GM10248 (cell line): Measurements from ENCODE around the gene ZBED1.
"Not testable (repeated sequence)": the region's sequence is repeated elsewhere in the genome, so short reads cannot be mapped to it uniquely, and the experiment has no call there.

ENCODE experiments used
- CTCF ChIA-PET: fragments of 300-600 bp; sonication (Branson Sonifier 250); formaldehyde crosslinking; extraction: SDS; loops from one replicate; lab custom pipeline; 2021; ENCODE audit warnings: antibody characterized with exemption; lab: Yijun Ruan, JAX
- POLR2A ChIA-PET: fragments of 350-650 bp; sonication (Branson Sonifier 250); formaldehyde crosslinking; extraction: SDS; loops from one replicate; lab custom pipeline; 2020; ENCODE audit warnings: antibody characterized with exemption; lab: Yijun Ruan, JAX
- DNase-seq: peaks from one replicate; pipeline ENCODE4 v3.0.0; 2012; ENCODE audit errors: extremely low spot score
- TF ChIP-seq, protein P1 (sequence below): IDR thresholded peaks from 2 replicates; pipeline ENCODE4 v1.5.1; 2012; ENCODE audit warnings: mild to moderate bottlenecking, low read depth; ENCODE audit errors: extremely low read depth, missing control alignments, control extremely low read depth

Gene ZBED1

DNA sequence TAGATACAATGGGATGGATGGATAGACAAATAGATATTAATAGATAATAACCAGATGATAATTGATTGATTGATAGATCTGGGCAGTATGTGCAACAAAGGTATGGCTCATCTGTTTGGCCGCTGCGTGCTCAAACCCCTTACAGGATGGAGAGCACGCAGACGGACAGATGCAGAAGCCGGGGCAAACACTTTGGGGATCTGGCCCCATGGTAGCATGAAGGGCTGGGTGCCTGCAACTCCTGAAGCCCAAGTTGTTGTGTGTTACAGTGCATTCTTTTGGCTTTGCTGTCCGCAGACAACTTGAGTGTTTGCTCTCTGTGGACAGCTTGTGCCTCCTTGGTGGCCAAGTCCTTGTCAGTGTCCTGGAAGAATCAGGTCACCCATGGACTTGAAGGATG, 10.6 kb upstream of the ZBED1 start:
- TF ChIP-seq, protein P1, sequence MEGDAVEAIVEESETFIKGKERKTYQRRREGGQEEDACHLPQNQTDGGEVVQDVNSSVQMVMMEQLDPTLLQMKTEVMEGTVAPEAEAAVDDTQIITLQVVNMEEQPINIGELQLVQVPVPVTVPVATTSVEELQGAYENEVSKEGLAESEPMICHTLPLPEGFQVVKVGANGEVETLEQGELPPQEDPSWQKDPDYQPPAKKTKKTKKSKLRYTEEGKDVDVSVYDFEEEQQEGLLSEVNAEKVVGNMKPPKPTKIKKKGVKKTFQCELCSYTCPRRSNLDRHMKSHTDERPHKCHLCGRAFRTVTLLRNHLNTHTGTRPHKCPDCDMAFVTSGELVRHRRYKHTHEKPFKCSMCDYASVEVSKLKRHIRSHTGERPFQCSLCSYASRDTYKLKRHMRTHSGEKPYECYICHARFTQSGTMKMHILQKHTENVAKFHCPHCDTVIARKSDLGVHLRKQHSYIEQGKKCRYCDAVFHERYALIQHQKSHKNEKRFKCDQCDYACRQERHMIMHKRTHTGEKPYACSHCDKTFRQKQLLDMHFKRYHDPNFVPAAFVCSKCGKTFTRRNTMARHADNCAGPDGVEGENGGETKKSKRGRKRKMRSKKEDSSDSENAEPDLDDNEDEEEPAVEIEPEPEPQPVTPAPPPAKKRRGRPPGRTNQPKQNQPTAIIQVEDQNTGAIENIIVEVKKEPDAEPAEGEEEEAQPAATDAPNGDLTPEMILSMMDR: no peak
- CTCF ChIA-PET: no interaction called here
- POLR2A ChIA-PET: no interaction called here
- DNase-seq: no peak

DNA sequence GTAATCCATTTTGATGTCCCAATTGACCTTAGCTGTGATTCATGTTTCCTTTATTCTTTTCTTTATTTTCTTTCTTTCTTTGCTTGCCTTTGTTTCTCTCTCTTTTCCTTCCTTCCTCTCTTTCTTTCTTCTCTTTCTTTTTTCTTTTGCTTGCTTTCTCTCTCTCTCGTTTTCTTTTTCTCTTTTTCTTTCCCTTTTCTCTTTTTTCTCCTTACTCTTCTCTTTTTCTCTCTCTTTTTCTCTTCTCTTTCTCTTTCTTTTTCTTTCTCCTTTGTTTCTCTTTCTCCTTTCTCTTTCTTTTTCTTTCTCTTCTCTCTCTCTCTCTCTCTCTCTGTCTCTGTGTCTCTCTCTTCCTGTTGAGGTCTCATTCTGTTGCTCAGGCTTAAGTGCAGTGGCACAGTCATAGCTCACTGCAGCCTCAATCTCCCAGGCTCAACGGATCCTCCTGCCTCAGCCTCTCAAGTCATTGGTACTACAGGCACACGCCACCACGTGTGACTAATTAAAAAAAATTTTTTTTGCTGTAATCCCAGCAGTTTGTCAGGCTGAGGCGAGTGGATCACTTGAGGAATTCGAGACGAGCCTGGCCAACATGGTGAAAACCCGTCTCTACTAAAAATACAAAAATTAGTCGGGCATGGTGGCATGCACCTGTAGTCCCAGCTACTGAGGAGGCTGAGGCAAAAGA, 8.0 kb upstream of the ZBED1 start:
- ChIA-PET POLR2A (no interaction called here), CTCF (no interaction called here)
- TF ChIP-seq, protein P1: no peak
- no peak for DNase-seq

DNA sequence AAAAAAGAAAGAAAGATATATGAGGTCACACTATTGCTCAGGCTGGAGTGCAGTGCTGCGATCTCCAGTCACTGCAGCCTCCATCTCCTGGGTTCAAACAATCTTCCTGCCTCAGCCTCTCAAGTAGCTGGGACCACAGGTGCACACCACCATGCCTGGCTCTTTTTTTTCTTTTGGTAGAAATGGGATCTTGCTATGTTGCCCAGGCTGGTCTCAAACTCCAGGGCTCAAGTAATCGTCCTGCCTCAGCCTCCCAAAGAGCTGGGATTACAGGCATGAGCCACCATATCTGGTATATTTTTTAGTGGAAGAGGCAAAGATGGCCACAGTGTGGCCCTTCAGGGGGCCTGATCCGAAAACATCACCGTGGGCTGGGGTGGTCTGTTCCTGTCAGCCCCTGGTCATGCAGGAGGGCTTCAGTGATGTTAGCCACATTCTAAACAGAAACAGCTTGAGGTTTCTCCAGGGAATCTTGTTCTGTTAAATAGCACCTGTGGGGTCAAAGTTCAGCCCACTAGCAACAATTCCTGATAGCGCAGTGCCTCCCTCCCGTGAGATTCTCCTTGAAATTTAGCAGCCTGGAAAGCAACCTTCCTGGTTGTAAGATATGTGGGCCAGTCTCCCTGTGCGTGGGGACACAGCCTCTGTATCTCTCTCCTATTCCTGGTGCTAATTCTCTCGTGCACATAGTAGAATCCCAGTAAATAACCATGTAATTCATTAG, 7.3 kb upstream of the ZBED1 start:
- CTCF ChIA-PET: no interaction called here
- no peak for DNase-seq
- TF ChIP-seq, protein P1: no peak
- POLR2A ChIA-PET: no interaction called here

DNA sequence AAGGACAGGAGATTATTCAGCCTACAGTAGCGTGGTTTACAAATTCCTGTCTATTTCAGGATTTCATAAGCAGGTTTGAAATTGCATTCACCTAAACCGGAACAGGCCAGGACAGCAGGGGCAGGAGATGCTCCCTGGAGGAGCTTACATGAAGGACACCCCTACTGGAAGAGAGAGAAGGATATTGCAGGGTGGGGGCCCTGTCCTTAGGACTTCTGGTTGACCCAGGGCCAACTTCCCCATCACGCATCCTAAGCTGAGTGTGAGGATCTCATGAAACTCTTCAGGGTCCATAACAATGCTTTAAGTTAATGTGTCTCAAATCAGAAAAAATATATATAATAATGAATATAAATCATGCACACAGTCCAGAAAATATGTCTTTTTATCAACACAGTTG, 6.4 kb upstream of the ZBED1 start:
- CTCF ChIA-PET: no interaction called here
- DNase-seq: no peak
- TF ChIP-seq, protein P1: no peak
- POLR2A ChIA-PET: no interaction called here

DNA sequence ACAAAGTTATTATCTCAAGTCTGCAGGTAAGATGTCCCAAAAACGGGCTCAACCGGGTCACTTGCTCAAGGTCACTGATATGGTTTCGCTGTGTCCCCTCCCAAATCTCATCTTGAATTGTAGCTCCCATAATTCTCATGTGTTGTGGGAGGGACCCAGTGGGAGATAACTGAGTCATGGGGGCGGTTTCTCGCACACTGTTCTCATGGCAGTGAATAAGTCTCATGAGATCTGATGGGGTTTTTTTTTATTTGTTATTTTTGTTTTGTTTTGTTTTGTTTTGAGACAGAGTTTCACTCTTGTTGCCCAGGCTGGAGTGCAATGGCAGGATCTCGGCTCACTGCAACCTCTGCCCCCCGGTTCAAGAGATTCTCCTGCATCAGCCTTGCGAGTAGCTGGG, 4.6 kb upstream of the ZBED1 start:
- POLR2A ChIA-PET, DNase-seq, CTCF ChIA-PET: not testable (repeated sequence)

DNA sequence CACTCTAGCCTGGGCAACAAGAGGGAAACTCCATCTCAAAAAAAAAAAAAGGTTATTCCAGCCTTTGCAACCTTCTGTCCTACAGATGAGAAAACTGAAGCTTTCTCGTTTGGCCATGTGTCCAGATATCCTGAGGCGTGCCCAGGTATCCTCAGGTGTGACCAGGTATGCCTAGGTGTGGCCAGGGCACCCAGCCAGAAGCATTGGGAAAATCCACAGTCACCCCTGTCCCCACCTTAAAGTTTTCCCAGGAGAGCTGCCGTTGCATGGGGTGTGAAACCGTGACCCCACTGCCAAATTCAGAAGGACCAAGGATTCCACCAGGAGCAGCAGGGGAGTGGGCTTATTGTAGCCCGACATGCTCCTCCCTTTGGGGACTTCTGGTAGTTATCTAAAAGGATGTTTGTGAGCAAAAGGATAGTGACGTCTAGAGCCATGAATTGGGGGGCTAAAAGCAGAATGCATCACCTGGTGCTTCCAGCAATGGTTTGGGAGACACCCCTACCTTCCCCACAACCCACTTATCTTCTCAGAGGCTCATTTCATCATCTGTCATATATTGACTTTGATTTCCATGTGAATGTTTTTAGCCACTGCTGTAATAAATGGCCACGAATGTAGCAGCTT, 4.0 kb upstream of the ZBED1 start:
- TF ChIP-seq, protein P1: no peak
- DNase-seq: no peak
- CTCF ChIA-PET: no interaction called here
- POLR2A ChIA-PET: no interaction called here
